Mononuclear cell (primary cell): Measurements from ENCODE around the gene RNF145. TPM values are rescaled to one million over a fixed set of nuclear protein-coding genes. Genes with fewer than 3 reads are reported as not detected.
"Not testable (repeated sequence)": the region's sequence is repeated elsewhere in the genome, so short reads cannot be mapped to it uniquely, and the experiment has no call there.

Source experiments
- H3K27me3 ChIP-seq: 2 replicates; pipeline ENCODE4 v1.6.0; 2011; ENCODE audit warnings: low read length, control low read depth; ENCODE audit not compliant: insufficient read depth
- H3K4me1 ChIP-seq: 2 replicates; pipeline ENCODE4 v1.5.1; 2011; ENCODE audit warnings: mild to moderate bottlenecking, low read length, control low read depth; ENCODE audit not compliant: insufficient read depth
- H3K4me3 ChIP-seq: 2 replicates; pipeline ENCODE4 v1.5.1; 2011; ENCODE audit warnings: mild to moderate bottlenecking, low read length, moderate library complexity
- H3K9me3 ChIP-seq: 2 replicates; pipeline ENCODE4 v1.5.1; 2011; ENCODE audit warnings: low read depth, mild to moderate bottlenecking, control low read depth, low read length
- total RNA-seq: library from RNA; depleted of rRNA; stranded (reverse); fragments of >200 nt; gene quantifications from one replicate; pipeline ENCODE4 v1.2.3, GENCODE V29; 2012

RNF145 gene, protein sequence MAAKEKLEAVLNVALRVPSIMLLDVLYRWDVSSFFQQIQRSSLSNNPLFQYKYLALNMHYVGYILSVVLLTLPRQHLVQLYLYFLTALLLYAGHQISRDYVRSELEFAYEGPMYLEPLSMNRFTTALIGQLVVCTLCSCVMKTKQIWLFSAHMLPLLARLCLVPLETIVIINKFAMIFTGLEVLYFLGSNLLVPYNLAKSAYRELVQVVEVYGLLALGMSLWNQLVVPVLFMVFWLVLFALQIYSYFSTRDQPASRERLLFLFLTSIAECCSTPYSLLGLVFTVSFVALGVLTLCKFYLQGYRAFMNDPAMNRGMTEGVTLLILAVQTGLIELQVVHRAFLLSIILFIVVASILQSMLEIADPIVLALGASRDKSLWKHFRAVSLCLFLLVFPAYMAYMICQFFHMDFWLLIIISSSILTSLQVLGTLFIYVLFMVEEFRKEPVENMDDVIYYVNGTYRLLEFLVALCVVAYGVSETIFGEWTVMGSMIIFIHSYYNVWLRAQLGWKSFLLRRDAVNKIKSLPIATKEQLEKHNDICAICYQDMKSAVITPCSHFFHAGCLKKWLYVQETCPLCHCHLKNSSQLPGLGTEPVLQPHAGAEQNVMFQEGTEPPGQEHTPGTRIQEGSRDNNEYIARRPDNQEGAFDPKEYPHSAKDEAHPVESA
- 26.4 TPM for total RNA-seq

DNA sequence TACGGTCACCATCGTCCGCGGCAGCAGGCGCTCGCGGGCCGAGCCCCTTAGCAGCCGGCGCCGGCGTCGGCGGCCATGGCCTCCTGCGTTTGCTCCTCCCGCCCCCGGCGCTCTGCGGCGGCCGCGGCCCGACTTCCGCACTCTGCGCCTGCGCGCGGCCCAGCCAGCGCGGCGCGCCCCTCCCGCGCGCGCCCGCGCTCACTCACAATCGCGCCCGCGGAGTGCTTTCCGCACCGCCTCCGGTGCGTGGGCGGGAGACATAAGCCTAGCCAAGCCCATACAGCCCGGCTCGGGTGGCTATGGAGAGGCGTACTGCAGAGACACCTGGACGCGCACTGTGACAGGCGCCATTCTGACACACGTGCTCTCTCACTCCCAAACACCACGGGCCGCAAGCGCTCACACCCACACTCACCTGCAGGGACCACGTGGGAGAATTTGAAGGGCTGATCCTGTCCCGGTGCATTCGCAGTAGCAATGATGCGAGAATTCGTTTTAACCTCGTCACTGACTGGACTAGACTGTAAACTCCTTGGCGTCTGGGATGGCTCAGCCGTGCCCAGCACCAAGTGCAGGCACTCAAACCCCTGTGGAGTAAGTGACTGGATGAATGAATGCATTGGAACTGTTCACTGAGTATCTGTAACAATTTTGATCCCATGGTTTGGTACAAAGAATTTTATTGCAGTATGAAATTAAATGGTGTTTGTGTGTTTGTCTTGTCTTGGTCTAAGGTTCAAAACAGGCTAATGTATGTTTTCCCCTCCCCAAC is at the start of gene RNF145:
Gene RNF145, minus strand, starts transcription at position 116 of the 772 bp plus-strand sequence. CDS start 5,936 bp downstream, outside the sequence.
- H3K9me3 ChIP-seq: no peaks in the 10 kb centered on the region
- peaks cover 46% of the 10 kb centered on the region for H3K4me1 ChIP-seq
- peak within 1 kb of the TSS; percentile 82 for H3K4me3 ChIP-seq
- H3K27me3 ChIP-seq: no peaks in the 10 kb centered on the region

DNA sequence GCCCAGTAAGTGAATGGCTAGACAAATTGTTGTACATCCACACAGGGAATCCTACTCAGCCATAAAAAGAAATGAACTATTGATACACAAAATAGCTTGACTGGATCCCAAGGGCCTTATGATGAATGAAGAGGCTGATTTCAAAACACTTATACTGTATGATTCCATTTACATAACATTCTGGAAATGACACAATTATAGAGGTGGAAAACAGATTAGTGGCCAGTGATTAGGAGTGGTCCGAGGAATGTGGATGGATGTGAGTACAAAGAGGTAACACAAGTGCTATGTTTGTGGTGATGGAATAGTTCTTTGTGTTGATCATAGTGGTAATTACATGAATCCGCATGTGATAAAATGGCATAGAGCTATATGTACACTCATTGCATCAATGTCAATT is 49.0 kb upstream of the RNF145 start:
- Histone ChIP-seq H3K27me3 (peaks cover 5% of the 10 kb centered on the region), H3K4me1 (peaks cover 11% of the 10 kb centered on the region), H3K4me3 (no peak overlapping the region), H3K9me3 (no peaks in the 10 kb centered on the region)

DNA sequence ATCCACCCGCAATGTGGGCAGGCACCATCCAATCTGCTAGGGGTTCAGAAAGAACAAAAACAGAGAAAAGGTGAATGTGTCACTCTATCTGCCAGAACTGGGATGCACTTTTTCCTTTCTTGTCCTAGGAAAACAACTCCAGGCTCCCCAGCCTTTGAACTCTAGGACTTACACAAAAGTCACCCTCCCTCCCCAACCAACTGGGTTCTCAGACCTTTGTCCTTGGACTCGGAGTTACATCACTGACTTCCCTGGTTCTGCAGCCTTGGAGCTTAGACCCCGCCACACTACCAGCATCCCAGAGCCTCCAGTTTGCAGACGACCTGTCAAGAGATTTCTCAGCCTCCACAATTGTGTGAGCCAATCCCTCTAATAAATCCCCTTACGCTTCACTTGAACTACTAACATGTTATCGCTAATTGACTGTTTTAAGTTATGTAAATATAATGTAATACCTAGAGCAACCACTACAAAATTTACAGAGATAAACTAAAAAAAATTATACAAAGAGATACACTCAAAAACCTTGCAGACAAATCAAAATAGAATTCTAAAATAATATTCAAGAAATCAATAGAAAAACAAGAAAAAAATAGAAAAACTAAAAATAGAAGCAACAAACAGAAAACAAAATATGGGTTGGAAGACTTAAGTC is 48.4 kb upstream of the RNF145 start:
- no peak overlapping the region for H3K4me3 ChIP-seq
- peaks cover 5% of the 10 kb centered on the region for H3K27me3 ChIP-seq
- H3K4me1 ChIP-seq: peaks cover 11% of the 10 kb centered on the region
- H3K9me3 ChIP-seq: no peaks in the 10 kb centered on the region

GRCh38 chr5:159257007-159257406 is 47.7 kb upstream of the RNF145 start:
- peaks cover 5% of the 10 kb centered on the region for H3K27me3 ChIP-seq
- peaks cover 3% of the 10 kb centered on the region for H3K4me1 ChIP-seq
- H3K4me3 ChIP-seq: no peak overlapping the region
- no peaks in the 10 kb centered on the region for H3K9me3 ChIP-seq

GRCh38 chr5:159252195-159252594 is 42.8 kb upstream of the RNF145 start:
- no peaks in the 10 kb centered on the region for H3K9me3 ChIP-seq
- peaks cover 8% of the 10 kb centered on the region for H3K27me3 ChIP-seq
- H3K4me3 ChIP-seq: no peak overlapping the region
- H3K4me1 ChIP-seq: no peaks in the 10 kb centered on the region

DNA sequence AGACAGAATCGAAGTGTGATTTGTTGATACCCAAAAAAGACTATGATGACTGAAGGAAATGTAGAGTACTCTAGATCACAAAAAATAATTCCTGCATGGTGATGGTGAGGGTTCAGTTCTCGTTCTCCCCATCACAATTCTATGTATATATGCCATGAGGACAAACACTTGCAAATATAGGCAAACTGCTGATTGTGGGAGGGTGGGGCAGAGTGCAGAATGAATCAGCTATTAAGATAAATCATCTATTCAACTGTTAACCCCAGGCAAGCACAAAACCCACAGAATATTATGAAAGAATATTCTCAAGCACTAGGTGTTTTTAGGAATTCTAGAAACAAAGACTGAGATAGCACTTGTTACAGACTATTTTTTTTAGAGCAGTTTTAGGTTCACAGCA is 39.8 kb upstream of the RNF145 start:
- Histone ChIP-seq H3K4me1 (no peaks in the 10 kb centered on the region), H3K4me3 (no peak overlapping the region), H3K27me3 (peaks cover 18% of the 10 kb centered on the region), H3K9me3 (no peaks in the 10 kb centered on the region)

- H3K4me1 ChIP-seq: peaks cover 6% of the 10 kb centered on the region
- no peak overlapping the region for H3K4me3 ChIP-seq
- peaks cover 18% of the 10 kb centered on the region for H3K27me3 ChIP-seq
- H3K9me3 ChIP-seq: no peaks in the 10 kb centered on the region
Measured at GRCh38 chr5:159244890-159245289, 35.5 kb upstream of the RNF145 start.

GRCh38 chr5:159244163-159244562 is 34.8 kb upstream of the RNF145 start:
- Histone ChIP-seq H3K4me3 (no peak overlapping the region), H3K4me1 (peaks cover 6% of the 10 kb centered on the region), H3K27me3 (peaks cover 18% of the 10 kb centered on the region), H3K9me3 (no peaks in the 10 kb centered on the region)

GRCh38 chr5:159243385-159243784 is 34.0 kb upstream of the RNF145 start:
- peaks cover 17% of the 10 kb centered on the region for H3K27me3 ChIP-seq
- H3K4me3 ChIP-seq: no peak overlapping the region
- H3K4me1 ChIP-seq: peaks cover 6% of the 10 kb centered on the region
- H3K9me3 ChIP-seq: no peaks in the 10 kb centered on the region

GRCh38 chr5:159242656-159243055 is 33.3 kb upstream of the RNF145 start:
- peaks cover 13% of the 10 kb centered on the region for H3K27me3 ChIP-seq
- H3K9me3 ChIP-seq: no peaks in the 10 kb centered on the region
- no peak overlapping the region for H3K4me3 ChIP-seq
- peaks cover 6% of the 10 kb centered on the region for H3K4me1 ChIP-seq

DNA sequence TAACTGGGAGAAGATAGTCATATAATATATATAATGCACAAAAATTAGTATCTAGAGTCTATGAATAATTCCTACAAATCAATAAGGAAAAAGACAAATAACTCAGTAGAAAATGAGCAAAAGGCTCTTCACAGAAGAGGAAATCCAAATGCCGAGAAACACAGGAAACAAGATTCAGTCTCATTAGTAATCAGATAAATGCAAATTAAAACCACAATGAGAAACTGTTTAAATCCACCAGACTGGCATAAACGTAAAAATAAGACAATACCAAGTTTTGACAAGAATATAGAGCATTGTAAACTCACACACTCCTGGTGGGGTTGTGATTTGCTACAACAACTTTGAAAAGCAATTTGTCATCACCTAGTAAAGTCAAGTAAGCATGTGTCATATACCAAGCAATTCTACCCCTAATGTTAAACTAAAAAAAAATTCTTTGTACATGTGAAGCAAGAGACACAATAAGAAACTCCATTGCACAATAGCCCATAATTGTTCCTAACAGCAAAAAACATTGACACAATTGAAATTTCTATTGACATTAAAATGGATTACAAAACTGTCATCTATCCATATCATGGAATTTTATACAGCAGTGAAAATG is 32.7 kb upstream of the RNF145 start:
- H3K4me1 ChIP-seq: peaks cover 6% of the 10 kb centered on the region
- no peak overlapping the region for H3K4me3 ChIP-seq
- no peaks in the 10 kb centered on the region for H3K9me3 ChIP-seq
- peaks cover 9% of the 10 kb centered on the region for H3K27me3 ChIP-seq

DNA sequence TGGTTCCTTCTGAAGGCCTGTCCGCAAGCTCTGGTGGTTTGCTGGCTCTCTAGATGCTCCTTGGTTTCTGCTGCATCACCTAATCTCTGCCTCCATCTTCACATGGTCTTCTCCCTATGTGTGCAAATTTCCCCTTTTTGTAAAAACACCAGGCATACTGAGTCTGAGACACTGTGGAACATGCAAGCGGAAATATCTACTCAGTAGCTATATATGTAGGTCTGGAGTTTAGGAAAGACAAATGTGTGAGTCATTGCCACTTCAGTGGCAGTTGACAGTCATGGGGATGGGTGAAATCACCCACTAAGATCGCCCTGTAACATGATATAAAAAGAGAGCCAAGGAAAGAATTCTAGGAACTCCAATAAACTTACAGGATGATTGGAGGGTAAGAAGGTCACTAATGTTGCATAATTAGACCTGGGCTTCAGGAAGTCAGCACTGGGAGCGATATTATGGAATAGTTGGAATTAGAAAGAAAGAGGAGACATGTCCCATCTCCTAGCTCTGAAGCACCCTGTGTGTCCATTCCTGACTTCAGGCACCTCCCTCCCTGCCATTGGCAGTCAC is 31.0 kb upstream of the RNF145 start:
- Histone ChIP-seq H3K27me3 (no peaks in the 10 kb centered on the region), H3K9me3 (no peaks in the 10 kb centered on the region), H3K4me3 (no peak overlapping the region), H3K4me1 (peaks cover 6% of the 10 kb centered on the region)

DNA sequence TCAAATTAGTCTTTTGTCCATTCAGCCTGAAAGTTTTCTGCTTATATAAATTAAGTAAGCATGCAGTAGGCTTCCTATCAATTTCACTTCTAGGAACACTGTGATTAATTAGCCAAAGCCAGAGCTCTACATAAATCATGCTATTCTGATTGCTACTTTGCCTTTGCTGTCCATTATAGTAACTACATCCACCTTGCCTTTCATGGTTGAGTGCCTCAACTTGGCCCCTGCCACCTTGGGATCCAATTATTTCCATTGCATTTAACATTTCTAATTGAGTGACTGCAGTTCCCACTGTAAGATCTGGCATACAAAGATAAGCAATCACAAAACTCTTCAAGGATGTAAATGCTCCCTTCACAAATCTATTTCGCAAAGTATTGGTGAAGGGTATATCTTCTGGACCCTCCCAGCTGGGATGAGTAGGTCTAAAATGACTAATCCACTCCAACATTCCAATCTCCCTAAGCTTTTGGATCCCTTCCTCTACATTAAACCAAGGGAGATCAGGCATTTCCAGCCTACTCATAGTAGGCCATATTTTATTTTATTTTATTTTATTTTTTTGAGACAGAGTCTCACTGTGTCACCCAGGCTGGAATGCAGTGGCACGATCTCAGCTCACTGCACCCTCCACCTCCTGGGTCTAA is 26.6 kb upstream of the RNF145 start:
- not testable (repeated sequence) for H3K9me3 ChIP-seq, H3K4me1 ChIP-seq, H3K27me3 ChIP-seq, H3K4me3 ChIP-seq

GRCh38 chr5:159231167-159231566 is 21.8 kb upstream of the RNF145 start:
- H3K27me3 ChIP-seq: no peaks in the 10 kb centered on the region
- no peaks in the 10 kb centered on the region for H3K4me1 ChIP-seq
- no peak overlapping the region for H3K4me3 ChIP-seq
- no peaks in the 10 kb centered on the region for H3K9me3 ChIP-seq
